ENCODE data around the gene MFSD12.
"Not testable (repeated sequence)": the region's sequence is repeated elsewhere in the genome, so short reads cannot be mapped to it uniquely, and the experiment has no call there.

Gene MFSD12

DNA sequence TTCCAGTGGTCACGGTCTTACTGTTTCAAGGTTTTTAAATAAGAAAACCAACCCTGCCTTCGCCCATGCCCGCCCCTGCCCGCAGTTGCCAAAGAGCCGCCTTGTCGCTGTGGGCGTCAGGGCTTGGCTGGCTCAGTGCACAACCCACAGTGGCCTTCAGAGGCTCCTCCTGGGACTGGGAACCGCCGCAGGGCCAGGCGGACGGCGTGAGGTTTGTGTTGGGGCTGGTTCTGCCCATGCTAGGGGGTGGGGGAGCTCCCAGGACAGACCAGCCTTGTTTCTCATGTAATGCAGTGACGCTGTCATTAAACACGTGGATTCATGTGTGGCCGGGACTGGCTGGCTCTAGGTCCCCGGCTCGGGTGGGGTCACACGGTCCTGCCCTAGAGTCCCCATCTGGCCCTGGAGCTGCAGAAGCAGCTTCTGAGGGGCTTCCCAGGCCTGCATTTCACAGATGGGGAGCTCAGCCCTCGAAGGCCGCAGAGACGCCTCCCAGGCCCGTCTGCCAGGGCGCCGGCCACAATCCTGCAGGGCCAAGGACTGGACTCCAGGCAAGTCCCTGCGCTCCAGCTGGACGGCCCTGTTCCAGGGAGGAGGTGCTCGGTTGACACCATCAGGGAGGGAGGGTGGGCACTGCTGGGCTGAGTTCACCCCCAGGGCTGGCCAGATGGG, 20.8 kb downstream of the MFSD12 start:
- no peak for DNase-seq

DNA sequence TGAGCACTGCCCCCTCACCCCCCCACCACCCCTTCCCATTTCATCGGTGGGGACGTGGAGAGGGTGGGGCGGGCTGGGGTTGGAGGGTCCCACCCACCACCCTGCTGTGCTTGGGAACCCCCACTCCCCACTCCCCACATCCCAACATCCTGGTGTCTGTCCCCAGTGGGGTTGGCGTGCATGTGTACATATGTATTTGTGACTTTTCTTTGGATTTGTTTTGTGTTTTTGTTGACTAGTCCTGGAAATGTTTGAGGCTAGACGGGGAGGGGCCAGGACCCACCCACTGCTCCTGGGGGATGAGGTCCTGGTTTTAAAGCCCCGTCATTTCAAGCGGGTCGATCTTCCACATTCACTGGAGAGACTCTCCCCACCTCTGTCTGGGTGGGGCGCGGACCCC, 21.4 kb downstream of the MFSD12 start:
- DNase-seq = no peak

DNA sequence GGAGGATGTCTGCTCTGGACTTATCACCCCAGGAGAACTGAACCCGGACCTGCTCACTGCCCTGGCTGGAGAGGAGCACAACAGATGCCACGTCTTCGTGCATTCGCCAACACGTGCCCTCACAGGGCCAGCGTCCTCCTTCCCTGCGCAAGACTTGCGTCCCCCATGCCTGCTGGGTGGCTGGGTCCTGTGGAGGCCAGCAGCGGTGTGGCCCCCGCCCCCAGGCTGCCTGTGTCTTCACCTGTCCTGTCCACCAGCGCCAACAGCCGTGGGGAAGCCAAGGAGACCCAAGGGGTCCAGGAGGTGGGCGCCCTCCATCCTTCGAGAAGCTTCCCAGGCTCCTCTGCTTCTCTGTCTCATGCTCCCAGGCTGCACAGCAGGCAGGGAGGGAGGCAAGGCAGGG, 21.8 kb downstream of the MFSD12 start:
- no peak for DNase-seq

DNA sequence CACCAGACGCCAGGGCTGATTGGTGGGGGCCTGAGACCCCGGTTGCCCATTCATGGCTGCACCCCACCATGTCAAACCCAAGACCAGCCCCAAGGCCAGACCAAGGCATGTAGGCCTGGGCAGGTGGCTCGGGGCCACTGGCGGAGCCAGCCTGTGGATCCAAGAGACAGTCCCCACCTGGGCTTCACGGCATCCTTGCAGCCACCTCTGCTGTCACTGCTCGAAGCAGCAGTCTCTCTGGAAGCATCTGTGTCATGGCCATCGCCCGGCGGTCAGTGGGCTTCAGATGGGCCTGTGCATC, 22.2 kb downstream of the MFSD12 start:
- DNase-seq = no peak

DNA sequence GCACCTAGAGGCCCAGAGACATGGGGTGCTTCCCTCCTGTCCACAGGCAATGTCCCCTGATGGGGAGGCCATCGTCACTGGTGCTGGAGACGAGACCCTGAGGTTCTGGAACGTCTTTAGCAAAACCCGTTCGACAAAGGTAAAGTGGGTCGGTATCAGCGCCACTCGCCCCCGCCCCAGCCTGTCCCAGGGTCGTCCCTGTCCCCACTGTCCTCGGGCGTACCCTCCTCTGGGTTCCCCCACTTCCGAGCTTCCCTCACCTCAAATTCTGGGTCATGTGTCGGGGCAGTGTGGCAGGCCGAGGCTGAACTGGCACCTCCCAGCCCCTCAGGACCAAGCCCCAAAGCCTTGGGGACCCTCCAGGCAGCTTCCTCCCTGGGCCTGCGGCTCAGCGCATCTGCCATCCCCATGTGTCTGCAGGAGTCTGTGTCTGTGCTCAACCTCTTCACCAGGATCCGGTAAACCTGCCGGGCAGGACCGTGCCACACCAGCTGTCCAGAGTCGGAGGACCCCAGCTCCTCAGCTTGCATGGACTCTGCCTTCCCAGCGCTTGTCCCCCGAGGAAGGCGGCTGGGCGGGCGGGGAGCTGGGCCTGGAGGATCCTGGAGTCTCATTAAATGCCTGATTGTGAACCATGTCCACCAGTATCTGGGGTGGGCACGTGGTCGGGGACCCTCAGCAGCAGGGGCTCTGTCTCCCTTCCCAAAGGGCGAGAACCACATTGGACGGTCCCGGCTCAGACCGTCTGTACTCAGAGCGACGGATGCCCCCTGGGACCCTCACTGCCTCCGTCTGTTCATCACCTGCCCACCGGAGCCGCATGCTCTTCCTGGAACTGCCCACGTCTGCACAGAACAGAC, 22.8 kb downstream of the MFSD12 start:
- no peak for DNase-seq

DNA sequence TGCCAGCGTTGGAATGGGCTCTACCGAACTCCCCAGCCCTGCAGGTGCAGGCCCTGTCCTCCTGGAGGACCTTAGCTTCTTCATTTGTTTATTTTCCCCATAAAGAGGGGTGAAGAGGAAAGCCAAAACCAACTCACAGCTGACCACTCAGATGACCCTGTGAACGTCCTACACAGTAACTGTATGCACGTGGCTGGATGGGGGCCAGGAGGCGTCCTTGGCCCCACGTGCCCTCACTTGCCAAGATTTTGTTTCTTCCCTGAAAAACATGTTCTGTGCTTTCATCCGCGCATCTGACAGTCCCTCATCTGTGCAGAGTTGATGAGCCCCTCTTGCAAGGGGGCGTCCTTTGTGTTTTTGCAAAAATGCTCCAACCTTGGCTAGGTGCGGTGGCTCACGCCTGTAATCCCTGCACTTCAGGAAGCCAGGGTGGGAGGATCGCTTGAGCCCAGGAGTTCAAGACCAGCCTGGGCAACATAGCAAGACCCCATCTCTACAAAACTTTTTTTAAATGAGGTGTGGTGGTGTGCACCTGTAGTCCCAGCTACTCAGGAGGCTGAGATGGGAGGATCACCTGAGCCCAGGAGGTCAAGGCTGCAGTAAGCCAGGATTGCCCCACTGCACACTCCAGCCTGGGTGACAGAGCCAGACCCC, 23.7 kb downstream of the MFSD12 start:
- no peak for DNase-seq

DNA sequence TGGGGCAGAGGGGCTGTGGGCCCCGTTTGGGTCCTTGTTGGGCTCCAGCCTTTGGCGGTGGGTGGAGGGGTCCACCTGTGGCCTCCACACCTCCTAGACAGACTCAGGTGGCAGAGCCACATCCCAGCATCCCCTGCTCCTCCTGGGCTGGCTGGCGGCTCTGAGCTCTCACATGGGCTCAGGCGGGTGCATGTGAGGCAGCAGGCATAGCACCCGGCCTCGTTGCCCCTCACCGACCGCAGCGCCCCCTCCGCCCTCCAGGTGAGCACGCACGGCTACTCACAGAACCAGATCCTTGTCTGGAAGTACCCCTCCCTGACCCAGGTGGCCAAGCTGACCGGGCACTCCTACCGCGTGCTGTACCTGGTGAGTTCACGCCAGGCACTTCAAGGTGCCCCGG, 24.4 kb downstream of the MFSD12 start:
- DNase-seq = no peak

DNA sequence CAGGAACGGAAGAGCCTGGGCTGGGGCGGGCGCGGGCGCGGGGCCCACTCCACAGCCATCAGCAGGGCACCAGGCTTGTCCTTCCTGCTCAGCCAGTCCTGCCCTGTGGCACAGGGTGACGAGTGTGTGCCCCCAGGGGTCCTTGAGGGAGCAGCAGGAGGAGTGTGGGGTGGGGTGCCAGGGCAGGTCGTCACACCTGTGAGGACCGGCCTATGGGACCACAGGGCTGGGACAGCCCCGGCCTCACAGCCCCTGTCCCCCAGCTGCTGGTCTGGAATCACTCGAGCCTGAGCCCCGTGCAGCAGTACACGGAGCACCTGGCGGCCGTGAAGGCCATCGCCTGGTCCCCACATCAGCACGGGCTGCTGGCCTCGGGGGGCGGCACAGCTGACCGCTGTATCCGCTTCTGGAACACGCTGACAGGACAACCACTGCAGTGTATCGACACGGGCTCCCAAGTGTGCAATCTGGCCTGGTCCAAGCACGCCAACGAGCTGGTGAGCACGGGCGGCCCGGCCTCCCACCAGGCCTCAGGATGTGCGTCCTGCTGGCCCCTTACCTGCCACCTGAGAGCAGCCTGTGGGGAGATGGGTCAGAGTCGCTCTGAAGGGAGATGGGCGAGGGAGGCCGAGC, 25.1 kb downstream of the MFSD12 start:
- no peak for DNase-seq

DNA sequence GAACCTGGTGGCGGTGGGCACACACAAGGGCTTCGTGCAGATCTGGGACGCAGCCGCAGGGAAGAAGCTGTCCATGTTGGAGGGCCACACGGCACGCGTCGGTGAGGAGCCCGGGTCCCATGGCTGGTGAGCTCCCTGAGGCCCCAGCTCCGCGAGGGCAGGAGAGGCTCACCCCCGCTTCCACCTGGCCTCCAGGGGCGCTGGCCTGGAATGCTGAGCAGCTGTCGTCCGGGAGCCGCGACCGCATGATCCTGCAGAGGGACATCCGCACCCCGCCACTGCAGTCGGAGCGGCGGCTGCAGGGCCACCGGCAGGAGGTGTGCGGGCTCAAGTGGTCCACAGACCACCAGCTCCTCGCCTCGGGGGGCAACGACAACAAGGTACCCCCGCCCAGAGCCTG, 25.7 kb downstream of the MFSD12 start:
- DNase-seq = no peak

DNA sequence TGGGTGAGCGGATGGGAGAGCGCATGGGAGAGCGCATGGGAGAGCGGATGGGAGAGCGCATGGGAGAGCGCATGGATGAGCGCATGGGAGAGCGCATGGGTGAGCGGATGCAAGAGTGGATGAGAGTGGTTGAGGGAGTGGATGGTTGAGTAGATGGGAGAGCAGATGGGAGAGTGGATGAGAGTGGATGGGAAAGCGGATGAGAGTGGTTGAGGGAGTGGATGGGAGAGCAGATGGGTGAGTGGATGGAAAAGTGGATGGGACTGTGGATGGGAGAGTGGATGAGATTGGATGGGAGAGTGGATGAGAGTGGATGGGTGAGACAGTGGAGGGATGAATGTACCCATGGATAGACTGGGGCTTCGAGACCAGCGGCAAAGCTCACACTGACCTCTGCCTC, 27.0 kb downstream of the MFSD12 start:
- no peak for DNase-seq

DNA sequence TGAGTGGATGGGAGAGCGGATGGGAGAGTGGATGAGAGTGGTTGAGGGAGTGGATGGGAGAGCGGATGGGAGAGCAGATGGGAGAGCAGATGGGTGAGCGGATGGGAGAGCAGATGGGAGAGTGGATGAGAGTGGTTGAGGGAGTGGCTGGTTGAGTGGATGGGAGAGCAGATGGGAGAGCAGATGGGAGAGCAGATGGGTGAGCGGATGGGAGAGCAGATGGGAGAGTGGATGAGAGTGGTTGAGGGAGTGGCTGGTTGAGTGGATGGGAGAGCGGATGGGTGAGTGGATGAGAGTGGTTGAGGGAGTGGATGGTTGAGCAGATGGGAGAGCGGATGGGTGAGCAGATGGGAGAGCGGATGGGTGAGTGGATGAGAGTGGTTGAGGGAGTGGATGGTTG, 28.1 kb downstream of the MFSD12 start:
- not testable (repeated sequence) for DNase-seq

DNA sequence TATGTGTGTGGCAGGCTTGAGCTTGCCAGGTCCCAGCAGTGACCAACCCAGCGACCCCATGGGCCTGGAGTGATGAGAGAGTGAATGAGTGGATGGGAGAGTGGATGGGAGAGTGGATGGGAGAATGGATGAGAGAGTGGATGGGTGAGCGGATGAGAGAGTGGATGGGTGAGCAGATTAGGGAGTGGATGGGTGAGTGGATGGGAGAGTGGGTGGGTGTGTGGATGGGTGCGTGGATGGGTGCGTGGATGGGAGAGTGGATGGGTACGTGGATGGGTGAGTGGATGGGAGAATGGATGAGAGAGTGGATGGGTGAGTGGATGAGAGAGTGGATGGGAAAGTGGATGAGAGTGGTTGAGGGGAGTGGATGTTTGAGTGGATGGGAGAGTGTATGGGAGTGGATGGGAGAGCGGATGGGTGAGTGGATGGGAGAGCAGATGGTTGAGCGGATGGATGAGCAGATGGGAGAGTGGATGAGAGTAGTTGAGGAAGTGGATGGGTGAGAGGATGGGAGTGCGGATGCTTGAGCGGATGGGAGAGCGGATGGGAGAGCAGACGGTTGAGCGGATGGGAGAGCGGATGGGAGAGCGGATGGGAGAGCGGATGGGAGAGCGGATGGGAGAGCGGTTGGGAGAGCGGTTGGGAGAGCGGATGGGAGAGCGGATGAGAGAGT, 28.7 kb downstream of the MFSD12 start:
- no peak for DNase-seq

DNA sequence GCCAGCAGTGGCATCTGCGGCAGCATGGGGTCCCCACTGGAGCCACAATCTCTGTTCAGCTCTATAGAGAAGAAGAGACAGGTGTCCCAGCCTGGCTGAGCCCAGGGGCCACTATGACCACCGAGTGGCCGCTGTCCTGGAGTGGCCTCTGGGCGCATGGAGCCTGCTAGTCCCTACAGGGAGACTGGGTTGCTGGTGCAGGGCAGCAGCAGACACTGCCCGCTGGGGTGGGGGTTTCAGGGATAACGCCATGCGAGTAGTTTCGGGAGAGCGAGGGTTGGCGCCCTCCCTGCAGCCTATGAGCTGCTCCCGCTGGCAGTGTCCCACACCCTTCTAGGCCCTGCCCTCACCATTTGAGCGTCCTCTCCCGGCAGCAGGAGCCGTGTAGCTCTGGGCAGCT, 29.3 kb downstream of the MFSD12 start:
- no peak for DNase-seq

DNA sequence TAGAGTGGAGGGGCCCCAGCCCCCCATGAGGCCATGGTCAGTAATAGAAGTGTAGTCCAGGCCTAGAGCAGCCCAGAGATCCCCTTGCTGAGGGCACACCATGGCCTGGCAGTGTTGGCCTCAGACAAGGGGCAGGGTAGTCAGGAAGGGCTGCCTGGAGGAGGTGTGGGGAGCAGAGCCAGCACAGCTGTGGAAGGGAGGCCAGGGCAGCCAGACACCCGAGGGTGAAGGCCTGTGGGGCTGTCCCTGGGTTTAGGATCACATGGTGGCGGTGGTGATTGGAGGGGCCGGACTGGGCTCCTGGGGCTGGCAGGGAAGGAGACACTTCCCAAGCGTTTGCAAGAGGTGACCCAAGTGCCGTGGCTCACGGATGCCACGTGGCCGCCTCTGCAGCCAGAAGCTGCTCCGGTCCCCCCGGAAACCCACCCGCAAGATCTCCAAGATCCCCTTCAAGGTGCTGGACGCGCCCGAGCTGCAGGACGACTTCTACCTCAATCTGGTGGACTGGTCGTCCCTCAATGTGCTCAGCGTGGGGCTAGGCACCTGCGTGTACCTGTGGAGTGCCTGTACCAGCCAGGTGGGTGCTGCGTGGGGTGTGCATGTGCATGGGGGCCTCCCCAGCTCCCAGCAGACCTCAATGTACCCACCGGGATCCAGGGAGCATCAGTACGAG, 30.0 kb downstream of the MFSD12 start:
- DNase-seq = no peak

DNA sequence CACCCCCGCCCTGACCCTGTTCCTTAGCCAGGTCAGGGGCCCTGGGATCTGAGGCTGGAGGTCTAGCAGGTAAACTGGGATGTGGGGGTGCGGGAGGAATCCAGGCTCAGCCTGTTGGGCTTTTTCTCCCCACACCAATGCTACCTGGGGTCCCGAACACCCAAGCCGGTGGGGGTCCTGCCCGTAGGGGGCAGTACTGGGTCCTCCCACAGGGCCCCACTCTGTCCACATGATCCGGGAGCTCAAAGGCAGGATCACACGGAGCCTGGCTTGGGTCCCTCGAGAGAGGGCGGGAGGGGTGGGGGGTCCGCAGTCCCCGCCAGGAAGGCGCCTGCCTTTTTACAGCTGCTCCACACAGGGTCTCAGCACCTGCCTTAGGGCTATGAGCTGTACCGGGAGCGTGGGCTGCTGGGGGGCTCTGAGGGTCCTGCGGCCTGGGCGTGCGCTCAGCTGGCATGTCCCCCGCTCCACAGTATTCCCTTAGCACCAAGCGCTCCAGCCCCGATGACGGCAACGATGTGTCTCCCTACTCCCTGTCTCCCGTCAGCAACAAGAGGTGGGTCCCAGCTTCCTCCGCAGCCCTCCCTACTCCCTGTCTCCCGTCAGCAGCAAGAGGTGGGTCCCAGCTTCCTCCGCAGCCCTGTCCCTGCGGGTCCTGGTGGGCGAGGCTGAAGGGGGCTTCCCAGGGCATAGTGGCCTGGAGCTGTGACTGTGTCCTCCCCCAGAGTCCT, 30.7 kb downstream of the MFSD12 start:
- no peak for DNase-seq

DNA sequence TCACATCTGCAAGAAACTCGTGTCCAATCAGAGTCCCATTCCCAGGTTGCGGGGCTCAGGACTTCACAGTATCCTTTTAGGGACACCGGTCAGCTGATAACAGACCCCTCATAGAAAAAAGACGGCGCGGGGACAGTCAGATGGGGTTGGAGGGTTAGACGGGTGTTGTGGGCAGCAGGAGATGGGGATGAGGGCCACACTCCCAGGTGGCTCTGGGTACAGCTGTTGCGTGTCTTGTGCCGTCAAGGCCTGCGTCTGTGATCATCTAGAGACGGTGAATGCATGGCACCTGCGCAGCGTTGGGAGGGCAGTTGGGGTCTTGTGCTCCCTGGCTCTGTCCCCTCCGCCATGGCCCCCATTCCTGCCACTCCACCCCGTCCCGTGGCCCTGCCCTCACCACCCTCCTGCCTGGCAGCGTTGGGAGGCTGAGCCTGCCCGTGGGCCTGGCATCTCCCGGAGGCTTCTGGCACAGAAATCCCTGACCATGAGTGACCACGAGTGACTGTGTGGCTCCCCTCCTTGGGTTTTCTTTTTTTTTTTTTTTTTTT, 32.4 kb downstream of the MFSD12 start:
- no peak for DNase-seq

DNA sequence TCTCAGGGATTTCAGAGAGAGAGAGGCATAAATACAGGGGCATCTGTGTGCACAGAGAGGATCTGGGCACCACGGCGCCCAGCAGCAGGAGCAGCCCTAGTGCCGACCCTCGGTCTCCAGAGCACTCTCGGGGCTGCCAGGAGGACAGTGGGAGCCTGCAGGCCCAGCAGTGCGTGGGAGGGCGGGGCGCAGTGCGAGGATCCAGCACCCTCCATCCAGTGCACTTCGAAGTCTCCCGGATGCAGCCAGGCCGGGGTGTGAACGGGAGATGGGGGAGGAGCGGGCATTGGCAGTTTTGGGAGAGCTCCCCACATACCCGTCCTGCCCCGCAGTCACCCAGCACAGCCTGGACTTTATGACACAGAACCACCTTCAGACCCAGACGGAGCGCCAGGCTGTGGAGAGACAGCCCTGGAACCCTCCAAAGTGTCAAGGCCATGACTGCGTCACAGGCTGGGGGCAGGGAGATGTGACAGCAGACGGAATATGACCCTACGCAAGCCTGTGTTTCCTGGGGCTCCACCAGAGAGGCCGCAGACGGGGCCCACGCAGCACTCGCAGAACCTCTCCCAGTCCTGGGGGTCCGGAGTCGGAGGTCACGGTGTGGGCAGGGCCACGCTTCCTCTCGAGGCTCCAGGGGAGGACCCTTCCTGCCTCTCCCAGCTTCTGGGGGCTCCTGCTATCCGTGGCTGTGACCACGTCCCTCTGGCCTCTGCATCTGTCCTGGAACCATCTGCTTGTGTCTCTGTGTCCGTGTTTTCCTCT, 33.1 kb downstream of the MFSD12 start:
- no peak for DNase-seq

DNA sequence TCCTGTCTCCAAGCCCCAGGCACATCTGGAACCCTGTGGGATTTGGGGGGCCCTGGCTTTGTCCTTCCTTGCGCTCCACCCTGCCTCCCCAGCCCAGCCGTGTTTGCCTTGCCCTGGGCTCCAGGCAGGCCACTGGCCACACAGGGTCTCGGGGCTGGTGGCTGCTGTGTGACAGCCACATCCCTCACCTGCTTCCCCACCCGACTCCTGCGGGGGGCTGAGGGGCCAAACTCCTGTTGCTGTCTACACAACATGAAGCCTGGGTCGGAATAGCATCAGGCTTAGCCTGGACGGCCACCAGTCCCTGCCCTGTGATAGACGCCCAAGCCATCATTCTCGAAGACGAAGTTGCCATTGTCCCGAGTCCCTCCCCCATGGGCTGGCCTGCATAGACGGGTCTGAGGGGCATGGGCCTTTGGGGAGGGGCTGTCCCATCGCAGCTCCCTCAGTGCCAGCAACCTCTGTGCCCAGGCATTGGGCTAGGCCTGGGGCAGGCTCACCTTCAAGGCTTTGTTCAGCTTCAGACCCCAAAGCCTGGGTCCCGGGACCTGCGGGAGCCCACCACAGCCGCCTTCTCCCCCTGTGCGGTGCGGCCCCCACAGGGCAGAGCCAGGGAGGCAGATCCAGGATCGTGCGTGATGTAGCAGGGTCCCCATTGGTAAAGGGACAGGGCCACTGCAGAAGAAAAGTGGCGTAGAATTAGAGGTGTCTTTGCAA, 33.9 kb downstream of the MFSD12 start:
- no peak for DNase-seq

DNA sequence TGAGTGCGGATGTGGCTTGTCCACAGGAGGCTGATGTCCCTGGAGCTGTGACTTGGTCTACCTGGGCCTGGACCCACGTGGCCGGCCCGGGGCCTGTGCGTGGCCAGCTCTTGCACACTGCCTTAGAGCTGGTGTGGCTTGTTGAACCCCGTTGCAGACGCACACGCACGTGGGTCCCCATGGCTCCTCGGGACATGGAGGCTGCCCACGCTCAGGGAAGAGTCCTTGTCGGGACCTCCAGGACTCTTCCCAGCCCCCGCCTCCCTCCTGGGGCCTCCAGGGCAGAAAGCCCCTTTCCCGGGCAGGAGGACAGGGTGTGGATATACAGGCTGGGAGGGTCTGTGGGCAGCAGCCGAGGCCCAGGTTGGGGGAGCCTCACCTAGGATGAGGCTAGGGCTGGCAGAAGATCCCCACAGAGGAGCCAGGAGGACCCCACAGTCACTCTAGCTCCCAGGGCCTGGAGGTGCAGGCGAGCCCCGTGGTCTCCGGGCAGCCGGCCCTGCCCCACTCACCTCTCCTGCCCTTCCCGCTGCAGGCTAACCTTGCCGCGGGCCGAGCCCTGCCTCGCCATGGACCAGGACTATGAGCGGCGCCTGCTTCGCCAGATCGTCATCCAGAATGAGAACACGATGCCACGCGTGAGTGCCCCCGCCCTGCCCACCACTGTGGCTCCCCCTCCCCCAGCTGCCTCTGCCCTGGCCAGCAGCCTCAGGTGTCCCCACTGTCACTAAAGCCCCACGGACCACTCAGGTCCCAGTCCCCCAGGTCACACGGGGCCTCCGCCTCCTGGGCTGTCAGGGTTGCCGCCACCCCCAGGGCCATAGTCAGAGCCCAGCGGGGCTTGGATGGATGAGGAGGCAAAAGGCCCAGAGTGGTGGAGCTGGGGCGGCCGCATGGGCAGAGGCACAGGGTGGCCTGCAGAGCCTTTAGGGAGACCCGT, 34.7 kb downstream of the MFSD12 start:
- DNase-seq = no peak

Measured in GOT3 (cell line).